ENCODE measurements around the gene UBE3D. TPM values are rescaled to one million over a fixed set of nuclear protein-coding genes. Genes with fewer than 3 reads are reported as not detected.
"Not testable (repeated sequence)": the region's sequence is repeated elsewhere in the genome, so short reads cannot be mapped to it uniquely, and the experiment has no call there.

UBE3D gene
- total RNA-seq, 1 donor from 2014 or later, result 6.5 TPM

DNA sequence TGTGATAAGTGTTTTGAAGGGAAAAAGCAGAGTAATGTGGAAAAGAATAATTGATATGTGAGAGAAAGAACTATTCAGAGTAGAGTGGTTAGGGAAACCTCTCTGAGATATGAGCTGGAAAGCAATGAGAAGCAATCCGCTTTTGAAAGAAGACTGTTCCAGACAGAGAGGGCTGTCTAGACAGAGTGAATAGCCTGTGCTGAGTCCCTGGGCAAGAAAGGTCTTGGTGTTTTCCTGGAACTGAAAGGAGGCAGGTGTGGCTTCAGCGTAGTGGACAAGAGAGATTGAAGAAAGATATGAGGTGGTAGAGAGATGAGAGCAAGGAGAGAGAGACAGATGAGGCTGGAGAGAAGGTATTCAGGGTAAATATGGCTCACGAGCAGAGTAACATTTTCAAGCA is 190.8 kb downstream of the UBE3D start:
- no peak for DNase-seq (ENCODE audit: low spot score)

- no peak for DNase-seq (ENCODE audit: low spot score)
Observed at GRCh38 chr6:82872185-82872584, 193.5 kb downstream of the UBE3D start.

GRCh38 chr6:82870582-82871172 is 195.0 kb downstream of the UBE3D start:
- no peak for DNase-seq (ENCODE audit: low spot score)

DNA sequence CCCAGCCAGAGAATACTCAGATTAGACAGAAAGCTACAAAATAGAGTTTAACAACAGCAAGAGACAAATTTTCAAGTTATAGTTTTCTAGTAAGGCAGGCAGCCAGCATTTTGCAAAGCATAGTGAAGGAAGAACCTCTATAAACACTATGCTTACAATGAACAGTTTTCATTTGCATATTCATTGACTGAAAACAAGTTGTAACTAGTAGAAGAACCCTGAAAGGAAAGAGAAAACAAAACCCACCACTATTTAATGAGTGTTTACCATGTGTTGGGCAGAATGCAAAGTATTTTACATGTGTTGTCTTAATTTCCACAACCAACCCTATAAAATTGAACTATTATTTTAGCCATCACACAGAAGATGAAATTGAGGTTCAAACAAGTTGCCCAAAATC is 196.1 kb downstream of the UBE3D start:
- DNase-seq (ENCODE audit: low spot score), result no peak

DNA sequence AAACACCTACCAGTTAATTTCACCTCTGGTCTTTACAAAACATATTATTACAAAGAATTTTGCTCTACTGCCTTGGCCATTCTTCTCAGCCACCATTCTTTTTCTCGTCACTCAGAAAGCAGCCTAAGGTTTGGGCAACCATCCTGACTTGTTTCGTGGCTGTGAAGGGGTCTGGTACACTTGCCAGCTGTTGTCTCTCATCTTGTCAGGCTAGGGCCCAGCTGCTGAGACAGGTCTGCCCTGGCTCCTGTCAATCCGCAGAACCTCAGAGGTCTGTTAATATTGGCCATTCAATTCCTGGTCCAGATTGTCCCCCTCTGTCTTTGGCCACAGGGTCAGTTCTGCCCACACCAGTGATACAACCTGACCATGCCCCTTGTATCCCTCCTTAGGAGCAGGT is 197.7 kb downstream of the UBE3D start:
- no peak for DNase-seq (ENCODE audit: low spot score)

DNA sequence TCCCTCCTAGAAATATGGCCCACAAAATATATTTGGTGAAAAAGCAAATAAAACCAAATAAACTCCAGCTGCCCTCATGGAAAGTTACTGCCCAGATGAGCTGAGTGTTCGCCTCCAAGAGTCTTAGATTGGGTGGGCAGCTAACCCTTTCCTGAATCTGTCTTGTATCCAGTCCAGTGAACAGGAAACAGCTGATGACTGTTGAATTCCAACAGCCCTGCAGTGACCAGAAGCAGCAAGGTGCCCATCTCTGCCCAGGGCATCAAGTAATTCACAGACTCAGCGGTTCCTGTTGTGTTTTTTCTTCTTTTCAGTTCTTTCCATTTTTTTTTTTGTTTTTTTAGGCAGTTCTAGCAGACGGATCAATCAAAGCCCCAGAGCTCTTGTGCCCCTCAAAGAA is 199.2 kb downstream of the UBE3D start:
- no peak for DNase-seq (ENCODE audit: low spot score)

DNA sequence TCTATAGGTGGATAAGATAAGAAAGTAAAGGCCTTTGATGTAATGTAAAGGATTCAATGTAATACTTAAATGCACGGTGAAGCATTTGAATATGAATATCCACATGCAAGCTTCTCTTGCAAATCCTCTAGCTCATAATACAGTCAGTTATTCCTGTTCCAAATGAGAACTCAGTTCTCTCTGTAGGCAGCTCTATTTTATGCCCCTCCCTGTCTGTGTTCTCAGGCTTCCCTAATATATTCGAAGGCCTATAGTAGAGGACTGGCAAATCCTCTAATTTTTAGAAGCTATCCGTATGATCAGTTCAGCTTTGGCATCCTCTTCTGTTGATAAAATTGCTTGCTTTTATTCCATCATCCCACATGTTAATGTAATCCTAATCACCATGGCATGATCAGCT is 200.2 kb downstream of the UBE3D start:
- no peak for DNase-seq (ENCODE audit: low spot score)

DNA sequence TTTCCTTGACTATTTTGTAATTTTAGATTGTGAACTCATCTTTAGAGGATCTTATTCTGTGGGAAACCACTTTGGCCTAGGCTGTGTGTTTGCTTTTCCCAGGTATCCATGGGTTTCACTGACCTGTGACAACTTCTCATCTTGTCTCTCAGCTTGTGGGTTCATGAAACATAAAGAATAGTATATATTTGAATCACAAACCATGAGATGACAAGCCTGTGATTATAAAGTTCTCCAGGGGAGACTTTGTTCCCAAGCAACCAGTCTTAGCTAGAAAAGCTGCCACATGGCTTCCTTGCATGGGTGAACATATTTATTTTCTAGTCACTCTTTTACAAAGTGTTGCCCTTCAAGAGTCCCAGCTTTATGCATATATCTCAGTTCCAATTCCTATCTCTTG is 201.9 kb downstream of the UBE3D start:
- no peak for DNase-seq (ENCODE audit: low spot score)

- no peak for DNase-seq (ENCODE audit: low spot score)
Observed at GRCh38 chr6:82862543-82862942, 203.1 kb downstream of the UBE3D start.

- DNase-seq (ENCODE audit: low spot score), result no peak
Observed at GRCh38 chr6:82861121-82861520, 204.5 kb downstream of the UBE3D start.

DNA sequence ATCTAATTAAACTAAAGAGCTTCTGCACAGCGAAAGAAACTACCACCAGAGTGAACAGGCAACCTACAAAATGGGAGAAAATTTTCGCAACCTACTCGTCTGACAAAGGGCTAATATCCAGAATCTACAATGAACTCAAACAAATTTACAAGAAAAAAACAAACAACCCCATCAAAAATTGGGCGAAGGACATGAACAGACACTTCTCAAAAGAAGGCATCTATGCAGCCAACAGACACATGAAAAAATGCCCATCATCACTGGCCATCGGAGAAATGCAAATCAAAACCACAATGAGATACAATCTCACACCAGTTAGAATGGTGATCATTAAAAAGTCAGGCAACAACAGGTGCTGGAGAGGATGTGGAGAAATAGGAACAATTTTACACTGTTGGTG is 209.6 kb downstream of the UBE3D start:
- DNase-seq (ENCODE audit: low spot score), result not testable (repeated sequence)

DNA sequence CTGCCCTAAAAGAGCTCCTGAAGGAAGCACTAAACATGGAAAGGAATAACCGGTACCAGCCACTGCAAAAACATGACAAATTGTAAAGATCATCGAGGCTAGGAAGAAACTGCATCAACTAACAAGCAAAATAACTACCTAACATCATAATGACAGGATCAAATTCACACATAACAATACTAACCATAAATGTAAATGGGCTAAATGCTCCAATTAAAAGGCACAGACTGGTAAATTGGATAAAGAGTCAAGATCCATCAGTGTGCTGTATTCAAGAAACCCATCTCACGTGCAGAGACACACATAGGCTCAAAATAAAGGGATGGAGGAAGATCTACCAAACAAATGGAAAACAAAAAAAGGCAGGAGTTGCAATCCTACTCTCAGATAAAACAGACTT is 212.7 kb downstream of the UBE3D start:
- not testable (repeated sequence) for DNase-seq (ENCODE audit: low spot score)

- DNase-seq (ENCODE audit: low spot score), result no peak
Observed at GRCh38 chr6:82843291-82843885, 222.3 kb downstream of the UBE3D start.

DNA sequence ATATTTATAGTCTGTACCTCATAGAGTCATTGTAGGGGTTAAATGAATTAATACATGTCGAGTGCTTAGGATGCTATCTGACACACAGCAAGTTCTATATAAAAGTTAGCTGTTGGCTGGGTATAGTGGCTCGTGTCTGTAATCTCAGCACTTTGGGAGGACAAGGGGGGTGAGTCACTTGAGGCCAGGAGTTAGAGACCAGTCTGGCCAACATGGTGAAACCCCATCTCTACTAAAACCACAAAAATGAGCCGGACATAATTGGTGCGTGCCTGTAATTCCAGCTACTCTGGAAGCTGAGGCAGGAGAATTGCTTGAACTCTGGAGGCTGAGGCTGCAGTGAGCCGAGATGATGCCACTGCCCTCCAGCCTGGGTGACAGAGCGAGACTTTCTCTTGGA is 222.9 kb downstream of the UBE3D start:
- DNase-seq (ENCODE audit: low spot score), result no peak

Other genes with a start within 250 kb of the UBE3D start
- 43.1 TPM for gene DOP1A, start 1.8 kb upstream of the UBE3D start, total RNA-seq
- gene PGM3, start 127.4 kb upstream of the UBE3D start, total RNA-seq, result 25.3 TPM
- 2.6 TPM for gene RWDD2A, start 127.5 kb upstream of the UBE3D start, total RNA-seq